NOMO-1 (cell line): ENCODE data around the gene MAN1B1.
"Not testable (repeated sequence)": the region's sequence is repeated elsewhere in the genome, so short reads cannot be mapped to it uniquely, and the experiment has no call there.

Experiments
- DNase-seq, 2 experiments: peaks; one replicate each; lab custom pipeline; 2025; ENCODE audit not compliant: unreplicated experiment in 2 of 2; lab: John Stamatoyannopoulos, UW

MAN1B1 gene

DNA sequence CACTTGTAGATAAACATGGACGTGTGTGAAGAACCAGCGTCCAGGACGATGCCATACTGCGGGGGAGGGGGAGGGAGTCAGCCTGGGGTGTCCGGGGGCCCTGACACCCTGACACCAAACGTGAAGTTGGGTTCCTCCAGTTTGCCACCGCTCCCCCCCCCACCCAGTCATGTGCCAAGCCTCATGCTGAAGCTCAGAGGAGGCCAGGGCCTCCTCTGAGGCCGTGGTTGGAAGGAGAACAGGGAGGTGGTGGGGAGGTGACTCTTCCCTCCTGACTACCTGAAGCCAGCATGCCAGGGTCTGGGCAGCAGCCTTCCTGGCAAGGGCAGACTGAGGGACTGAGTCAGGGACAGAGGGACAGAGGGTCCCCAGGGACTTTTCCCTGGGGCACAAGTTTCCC lies 34.5 kb upstream of the MAN1B1 start:
- no peak for DNase-seq

DNA sequence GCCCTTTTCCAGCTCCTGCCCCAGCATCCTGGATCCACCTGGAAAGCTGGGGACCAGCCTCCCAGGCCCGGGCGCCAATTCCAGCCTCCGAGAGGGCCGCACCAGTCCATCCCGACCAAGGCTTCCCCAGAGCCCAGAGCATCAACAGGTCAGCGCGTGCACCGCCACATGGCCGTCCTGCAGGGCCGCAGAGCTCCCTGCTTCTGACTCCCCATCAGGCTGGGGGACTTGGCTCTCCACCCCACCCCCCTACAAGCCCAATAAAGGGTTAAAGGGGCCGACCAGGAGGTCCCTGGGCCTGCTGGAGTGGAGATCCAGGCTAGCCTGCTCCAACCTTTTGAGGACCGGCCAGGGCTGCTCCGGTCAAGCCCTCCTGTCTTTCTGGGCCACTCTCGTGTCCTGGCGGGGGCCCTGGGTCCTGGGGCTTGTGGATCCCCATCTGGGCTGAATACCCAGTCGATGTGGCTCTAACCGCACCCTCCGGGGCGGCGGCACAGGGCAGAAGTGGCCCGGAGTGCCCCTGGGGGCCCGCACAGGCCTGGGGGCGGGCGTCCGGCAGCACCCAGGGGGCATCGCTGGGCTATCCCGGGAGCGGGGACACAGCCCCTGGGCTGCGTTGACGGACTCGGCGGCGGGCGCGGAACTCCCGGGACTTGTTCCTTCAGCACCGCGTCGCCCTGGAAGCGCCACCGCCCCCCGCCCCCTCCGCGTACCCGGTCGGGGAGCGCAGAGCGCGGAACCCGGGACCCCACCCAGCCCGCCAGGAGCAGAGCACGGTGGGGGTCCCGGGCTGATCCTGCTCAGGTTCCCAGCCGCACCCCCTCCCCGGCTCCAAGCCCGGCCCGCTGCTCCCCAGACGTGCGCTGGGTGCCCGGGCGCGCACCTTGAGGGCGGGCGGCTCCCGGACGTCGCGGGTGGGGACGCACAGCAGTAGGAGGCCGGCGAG lies 33.5 kb upstream of the MAN1B1 start:
- no peak for DNase-seq

DNA sequence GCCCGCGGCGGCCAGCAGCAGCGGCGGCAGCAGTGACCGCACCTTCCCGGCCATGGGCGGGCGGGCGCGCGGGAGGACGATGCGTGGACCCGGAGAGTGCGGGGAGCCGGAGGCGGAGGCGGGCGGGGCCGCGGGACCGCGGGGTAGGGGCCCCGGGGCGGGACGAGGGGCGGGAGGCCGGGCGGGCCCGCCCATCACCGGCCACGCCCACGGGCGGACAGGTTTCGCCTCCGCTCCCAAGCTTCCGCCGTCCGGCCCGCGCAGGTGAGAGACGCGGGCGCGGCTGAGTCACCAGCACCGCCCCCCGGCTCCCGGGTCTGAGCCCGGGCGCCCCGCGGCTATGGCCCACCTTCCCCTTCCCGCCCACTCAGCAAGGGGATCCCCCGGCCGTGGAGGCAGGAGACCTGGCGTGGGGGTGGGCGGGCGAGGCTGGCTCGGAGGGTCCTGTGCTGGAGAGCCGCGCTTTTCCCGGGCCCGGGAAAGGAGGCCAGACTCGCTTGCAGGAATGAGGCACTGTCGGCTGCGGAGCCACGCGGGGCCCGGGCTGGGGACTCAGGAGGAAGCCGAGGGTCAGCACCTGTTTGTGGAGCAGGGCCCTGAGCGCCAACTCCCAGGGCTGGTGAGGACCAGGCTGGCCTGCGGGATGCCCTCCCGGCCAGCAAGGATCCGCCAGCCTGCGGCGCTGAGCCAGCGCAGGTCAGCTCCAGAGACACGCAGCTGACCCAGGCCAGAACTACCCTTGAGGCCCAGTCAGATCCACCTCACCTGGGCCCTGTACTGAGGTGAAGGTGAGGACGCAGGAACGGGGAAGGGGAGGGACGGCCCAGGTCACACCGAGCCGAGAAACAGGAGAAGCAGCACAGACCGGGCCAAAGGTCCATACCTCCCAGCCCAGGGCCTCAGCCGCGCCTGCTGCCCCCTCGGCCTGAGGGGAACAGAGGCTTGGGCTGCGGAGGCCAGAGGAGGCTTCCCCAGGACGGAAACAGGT lies 32.5 kb upstream of the MAN1B1 start, which contains the start of gene ENTPD2:
ENTPD2 (minus strand) TSS at position 118 of the 988 bp plus-strand sequence; CDS start at position 54, 64 bp downstream.
- DNase-seq = no peak

DNA sequence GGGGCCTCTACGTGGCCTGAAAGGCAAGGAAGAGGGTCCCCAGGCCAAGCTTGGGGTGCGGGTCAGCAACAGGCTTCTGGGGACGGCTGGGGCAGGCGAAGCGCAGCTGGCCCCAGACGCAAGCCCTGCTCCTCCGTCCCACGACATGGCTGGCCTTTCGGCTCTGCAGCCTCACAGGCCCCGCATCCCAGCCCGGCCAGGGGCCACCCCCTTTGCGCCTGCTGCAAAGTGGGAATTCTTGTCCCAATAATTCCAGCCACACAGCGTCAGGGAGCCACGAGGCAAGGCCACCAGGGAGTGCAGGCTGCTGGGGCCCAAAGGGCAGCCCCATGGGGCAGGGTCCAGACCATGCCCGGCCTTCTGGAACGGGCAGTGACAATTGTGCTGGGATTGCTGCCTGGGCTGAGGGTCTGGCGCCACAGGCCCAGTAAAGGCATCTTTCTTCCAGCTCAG lies 31.8 kb upstream of the MAN1B1 start:
- no peak for DNase-seq

DNA sequence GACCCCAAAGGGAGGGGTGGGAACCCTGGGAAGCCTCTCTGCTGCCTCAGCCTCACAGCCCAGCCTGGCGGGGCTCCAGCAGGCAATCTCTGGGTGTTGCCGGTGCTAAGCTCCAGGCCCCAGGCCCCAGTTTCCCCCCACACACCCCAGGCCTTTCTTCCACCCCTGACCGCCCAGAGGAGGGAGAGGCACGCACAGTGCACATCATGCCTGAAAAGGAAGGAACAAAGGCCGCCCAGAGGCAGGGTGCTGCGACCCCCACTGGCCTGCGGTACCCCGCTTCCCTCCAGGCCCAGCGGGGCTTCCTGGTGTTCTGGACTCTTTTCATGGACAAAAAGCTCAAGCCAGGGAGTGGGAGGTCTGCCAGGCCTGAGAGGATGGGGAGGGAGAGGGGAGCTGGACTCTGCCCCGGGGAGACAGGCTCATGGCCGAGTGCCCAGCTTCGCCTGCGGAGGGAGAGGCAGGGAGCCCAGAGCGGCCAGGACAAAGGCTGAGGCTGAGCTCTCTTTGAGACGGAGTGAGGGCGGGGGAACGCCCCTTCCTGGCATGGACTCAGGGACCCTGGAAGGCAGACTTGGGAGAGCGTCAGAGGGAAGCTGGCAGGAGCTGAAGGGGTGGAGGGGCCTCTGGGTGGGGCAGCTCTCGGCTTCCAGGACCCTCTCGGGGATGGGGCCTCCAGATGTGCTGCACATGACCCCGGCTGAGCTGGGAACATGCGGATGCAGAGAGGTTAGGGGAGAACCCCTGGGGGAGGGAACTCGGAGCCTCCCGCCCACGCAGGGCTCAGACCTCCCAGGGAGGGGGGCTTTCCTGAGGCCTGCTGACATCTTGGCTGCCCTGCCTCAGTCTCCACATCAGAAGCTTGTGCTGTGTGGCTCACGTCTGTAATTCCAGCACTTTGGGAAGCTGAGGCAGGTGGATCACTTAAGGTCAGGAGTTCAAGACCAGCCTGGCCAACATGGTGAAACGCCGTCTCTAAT lies 31.1 kb upstream of the MAN1B1 start:
- DNase-seq = no peak

DNA sequence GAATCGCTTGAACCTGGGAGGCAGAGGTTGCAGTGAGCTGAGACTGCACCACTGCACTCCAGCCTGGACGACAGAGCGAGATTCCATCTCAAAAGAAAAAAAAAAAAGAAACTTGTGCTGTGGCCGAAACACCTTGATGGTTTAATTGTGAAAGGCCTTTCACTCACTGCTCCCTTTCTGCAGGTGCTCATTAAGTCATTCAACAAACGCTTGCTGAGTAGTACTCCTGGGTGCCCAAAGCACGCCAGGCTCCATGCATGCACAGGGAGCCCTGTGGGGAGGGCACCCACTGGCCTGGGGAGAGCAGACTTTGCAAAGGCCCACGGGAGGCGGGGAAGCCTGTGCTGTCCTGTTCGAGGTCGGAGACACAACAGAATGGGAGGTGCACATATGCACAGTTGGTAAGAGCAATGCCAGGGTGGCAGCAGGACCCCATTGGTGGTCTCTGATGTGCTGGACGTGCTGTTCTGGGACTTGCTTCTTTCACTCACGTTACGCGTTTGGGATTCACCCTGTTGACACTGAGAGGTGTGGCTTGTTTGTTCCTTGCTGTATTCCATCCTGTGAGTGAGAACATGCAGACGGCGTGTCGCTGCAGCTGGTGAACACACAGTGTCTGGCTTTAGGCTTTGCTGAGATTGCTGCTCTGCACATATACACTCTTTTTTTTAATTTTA lies 29.9 kb upstream of the MAN1B1 start:
- no peak for DNase-seq

DNA sequence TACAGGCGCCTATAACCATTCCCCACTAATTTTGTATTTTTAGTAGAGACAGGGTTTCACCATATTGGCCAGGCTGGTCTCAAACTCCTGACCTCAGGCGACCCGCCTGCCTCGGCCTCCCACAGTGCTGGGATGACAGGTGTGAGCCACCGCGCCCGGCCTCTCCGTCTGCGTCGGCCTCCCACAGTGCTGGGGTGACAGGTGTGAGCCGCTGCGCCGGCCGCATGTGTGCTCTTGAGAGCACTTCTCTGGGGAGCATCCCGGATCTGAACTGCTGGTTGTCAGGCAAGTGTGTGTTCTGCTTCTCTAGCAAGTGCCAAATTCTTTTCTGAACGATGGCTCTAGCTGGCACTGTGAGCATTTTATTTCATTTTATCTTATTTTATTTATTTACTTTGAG lies 29.2 kb upstream of the MAN1B1 start:
- no peak for DNase-seq

DNA sequence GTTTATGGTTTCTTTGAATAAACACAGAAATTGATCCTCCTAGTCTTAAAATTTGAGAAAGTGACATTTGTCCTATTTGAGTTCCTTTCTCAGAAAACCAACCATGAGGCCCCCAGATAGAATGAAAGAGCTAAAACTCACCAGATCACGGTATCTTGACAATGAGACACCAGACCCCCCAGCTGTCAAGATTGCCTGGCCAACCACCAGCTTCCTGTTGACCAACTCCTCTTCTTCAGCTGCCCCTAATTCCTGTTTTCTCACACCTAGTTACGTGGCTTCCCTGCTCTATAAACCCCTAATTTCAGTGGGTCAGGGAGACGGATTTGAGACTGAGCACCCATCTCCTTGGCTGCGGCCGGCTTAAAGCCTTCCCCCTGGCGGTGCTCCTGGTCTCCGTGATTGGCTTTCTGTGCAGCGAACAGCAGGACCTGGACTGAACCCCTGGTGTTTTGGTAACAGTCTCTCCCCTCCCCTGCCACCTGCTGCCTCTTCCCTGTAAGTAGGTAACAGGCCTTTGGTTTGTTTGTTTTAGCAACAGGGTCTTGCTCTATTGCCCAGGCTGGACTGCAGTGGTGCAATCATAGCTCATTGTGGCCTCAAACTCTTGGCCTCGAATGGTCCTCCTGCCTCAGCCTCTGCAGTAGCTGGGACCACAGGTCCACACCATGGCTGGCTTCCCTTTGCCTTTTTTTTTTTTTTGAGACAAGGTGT lies 28.1 kb upstream of the MAN1B1 start:
- peak; percentile 32 to 68 for DNase-seq

DNA sequence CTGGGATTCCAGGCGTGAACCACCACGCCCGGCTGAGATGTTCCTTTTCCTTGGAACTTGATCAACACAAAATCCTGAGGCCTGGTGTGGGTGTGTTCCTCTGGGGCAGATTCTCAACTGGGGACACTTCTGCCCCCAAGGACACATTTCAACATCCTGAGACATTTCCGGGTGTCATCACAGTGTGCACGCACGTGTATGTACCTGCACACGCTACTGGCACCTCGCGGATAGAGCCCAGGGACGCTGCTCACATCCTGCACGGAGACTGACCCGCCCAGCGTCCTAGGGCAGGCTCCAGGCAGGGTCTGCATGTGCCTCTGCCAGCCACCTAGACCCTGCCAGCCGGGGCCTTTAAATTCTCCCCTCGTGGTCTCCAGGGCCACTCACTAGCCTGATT lies 24.4 kb upstream of the MAN1B1 start:
- DNase-seq = no peak

DNA sequence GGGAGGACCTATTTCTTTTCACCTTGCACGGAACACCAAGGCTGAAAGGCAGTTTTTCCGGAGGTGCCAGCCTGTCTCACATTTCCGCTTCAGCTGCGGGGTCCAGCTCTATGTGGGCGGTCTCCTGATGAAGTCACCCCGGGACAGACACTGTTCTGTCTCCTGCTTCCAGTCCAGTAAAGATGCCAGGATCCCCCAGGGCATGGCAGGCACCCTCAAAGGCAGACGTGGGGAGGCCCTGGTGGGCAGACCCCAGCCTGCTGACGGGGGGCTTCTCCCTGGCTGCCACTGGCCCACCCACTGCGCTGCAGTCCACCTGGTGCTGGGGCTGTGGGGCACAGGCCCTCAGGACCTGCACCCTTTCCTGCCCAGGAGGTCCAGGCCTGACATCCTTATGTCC lies 24.0 kb upstream of the MAN1B1 start:
- DNase-seq = not testable (repeated sequence)

DNA sequence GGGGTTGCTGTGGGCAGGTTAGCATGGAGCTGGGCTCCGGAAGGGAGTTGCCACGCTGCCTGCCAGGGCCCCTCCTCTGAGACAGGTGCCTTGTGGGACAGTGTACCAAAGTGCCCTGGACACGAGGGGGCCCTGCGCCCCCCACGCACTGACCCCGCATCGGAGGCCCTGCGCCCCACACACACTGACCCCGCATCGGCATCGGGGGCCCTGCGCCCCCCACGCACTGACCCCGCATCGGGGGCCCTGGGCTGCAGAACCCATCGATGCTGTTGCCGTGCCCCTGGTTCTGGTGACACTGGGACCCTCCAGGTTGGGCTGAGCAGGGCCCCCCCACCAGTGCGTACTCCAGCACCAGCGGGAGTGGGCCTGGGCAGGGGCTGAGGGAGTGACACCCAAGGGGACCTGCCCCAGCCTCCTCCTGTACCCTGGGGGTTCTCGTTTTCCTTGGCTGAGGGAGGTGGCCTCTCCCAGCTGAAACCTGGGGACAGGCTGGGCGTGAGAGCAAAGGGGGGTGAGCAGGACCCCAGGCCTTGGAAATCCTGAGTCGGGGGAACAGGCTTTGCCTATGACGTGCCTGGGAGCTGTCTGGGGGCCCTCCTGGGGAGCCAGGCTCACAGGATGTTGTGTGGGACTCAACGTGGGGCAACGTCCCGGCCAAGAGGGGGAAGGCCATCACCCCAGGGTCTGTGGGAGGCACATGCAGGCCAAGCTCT lies 23.3 kb upstream of the MAN1B1 start:
- no peak for DNase-seq

DNA sequence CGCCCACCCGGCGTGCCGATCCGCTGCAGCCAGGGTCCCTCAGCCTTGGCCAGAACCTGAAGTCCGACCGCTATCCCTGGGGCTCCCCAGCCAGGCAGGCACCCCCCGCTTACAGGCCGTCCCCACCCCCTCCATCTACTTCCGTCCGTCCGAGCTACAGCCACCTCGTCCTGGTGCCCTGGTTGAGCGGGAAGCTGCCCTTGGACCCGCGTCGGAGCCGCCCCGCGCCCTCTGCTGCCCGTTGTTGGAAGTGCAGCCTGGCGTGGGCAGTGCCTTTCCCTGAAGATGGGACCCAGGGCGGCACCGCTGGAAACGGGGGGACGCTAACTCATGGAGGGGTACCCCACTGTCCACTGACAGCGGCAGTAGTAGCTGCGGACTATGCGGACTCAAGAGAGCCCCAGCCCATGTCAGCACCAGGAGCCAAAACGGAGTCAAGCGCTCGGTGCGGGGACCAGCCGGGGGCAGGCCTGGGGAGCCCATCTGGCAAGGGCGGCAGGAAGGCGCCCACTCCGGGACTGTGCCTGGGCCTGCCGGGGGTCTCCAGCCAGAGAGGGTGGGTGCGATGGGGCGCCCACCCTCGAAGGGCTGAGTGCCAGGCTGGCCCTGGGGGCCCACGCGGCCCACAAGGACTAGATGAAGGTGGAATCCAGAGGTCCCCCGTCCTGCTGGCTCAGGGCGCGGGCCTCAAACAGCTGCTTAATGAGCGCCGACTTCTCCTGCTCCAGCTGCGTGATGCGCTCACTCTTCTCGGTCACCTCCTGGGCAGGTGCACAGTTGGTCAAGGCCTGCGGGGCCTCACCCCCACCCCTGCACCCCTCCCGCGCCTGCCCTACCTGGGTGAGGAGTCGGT lies 22.5 kb upstream of the MAN1B1 start:
- peak; percentile 32 to 74 for DNase-seq

DNA sequence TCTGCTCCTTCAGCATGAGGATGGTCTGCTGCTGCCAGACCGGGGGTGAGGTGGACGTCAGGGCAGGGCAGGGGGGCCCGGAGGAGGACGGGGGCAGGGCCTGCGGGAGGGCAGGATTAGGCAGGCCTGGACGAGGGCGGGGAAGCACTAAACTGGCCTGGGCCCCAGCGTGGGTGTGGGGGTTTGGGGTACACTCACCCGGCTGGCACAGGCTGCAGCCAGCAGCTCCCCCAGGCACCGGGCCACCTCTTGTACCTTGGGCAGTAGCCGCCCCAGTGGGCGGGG lies 22.0 kb upstream of the MAN1B1 start:
- no peak for DNase-seq

DNA sequence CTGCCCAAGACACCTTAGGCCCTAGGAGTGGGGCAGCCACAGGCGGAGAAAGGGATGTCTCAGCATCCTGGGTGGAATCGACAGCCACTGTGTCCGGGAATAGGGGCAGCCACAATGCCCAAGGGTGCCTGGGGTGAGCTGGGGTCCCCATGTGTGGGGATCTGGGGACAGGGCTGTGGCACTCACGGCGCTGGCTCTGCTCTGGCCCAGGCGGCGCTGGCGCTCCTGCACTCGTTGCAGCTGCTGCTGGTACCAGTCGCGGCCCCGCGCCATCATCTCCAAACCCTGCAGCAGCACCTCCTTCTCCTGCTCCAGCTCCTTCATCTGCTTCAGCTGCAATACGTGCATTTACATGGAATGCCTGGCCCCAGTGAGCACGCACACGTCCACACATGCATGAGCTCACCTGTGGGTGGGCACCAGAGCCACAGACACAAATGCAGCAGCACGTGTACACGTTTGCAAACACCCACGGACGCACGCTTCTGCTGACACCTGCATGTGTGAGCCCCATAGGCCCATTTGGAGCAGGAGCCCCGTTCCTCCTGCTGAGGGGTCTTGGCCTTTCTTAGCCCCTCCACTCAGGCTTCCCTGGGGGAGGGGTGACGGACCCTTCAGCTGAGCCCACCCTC lies 21.3 kb upstream of the MAN1B1 start:
- no peak for DNase-seq

DNA sequence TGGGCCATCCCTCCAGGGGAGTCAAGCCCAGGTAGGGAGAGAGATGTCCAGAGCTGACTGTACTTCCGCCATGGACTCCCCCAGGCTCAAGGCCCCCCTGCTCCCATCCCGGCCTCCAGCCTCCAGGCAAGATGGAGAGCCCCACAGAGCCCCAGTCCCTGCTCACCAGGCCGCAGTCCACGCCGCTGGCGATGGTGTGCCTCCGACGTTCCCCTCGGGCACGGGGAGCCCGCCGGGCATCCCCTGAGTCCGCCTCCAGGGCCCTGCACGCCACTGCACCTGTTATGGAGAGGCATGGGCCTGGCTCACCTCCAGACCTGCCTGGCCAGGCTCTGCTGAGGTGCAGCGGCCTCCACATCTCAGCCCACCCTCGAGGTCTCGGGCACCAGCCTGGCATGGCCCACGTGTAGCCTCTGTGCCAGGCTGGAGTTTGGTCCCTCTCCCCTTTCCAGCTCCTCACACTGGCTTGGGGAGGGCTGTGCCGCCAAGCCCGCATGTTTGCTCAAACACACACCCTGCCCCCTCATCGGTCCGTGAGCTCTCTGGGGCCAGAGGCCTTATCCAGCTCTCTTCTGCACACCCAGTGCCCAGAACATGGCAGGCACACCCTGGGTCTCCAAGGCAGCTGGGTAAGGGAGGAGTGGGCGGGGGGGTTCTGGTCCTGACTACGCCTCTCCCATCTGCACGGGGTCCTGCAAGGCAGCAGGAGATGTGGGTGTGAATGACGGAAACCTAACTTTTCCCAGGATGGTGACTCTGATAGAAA lies 20.5 kb upstream of the MAN1B1 start:
- DNase-seq = no peak

DNA sequence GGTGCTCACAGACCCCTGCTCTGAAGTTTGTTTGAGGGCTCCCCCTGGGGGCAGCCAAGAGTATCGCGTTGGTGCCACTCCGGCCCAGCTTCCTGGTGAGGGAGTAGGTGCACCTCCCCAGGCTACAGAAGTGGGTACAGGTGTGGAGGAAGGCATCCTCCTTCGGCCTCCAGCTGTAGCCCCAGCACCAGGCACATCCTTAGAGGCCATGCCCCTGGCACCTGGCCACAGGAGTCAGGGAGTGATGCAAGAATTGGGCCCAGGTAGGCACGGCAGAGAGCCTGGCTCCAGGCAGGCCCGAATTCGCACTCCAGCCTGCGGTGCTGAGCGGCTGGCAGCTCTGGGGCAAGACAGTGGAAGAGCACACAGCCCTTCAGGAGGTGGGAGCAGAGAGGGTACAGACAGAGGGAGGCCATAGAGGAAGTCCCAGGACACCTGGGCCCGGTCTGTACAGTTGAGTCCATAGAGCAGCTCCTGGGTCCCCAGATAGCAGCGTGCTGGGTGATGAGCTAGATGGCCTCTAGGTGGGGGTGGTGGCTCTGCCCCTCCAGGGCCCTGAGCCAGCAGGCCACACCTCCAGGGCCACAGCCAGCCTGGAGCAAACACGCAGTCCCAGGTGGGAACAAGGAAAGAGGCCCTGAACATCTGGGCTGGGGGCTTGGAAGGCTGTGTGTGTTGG lies 18.8 kb upstream of the MAN1B1 start:
- peak; percentile 78 to 83 for DNase-seq
